Endodermal cell (in vitro differentiated cells): ENCODE results near the gene ABTB2. TPM values are rescaled to one million over a fixed set of nuclear protein-coding genes. Genes with fewer than 3 reads are reported as not detected.

Source experiments
- DNase-seq: peaks from one replicate; pipeline ENCODE4 v3.0.0-alpha.2; 2017
- H3K27ac ChIP-seq: 2 replicates; pipeline ENCODE4 v1.5.1; 2013; ENCODE audit warnings: mild to moderate bottlenecking, low read depth, low read length, moderate library complexity
- H3K27me3 ChIP-seq: 2 replicates; pipeline ENCODE4 v1.6.1; 2013; ENCODE audit warnings: mild to moderate bottlenecking, low read length, moderate library complexity; ENCODE audit not compliant: insufficient read depth, control insufficient read depth, poor library complexity, severe bottlenecking
- H3K36me3 ChIP-seq: 2 replicates; pipeline ENCODE4 v1.7.0; 2013; ENCODE audit warnings: mild to moderate bottlenecking, low read length, moderate library complexity; ENCODE audit not compliant: control insufficient read depth, insufficient read depth
- H3K4me1 ChIP-seq: one replicate; pipeline ENCODE4 v1.7.0; 2013; ENCODE audit warnings: low read length; ENCODE audit not compliant: control insufficient read depth, insufficient read depth
- H3K4me3 ChIP-seq: 2 replicates; pipeline ENCODE4 v1.5.1; 2013; ENCODE audit warnings: mild to moderate bottlenecking, low read length, moderate library complexity
- H3K9ac ChIP-seq: 2 replicates; pipeline ENCODE4 v1.6.1; 2013; ENCODE audit warnings: mild to moderate bottlenecking, low read length, moderate library complexity; ENCODE audit not compliant: poor library complexity, severe bottlenecking; ENCODE audit errors: extremely low read depth
- H3K9me3 ChIP-seq: 2 replicates; pipeline ENCODE4 v1.6.1; 2013; ENCODE audit warnings: mild to moderate bottlenecking, low read length, moderate library complexity; ENCODE audit not compliant: control insufficient read depth
- H3K27ac Mint-ChIP-seq: 2 replicates; pipeline ENCODE4 v1.8.0; 2020; ENCODE audit warnings: mixed read lengths
- H3K27me3 Mint-ChIP-seq: 2 replicates; pipeline ENCODE4 v1.8.0; 2021; ENCODE audit warnings: mild to moderate bottlenecking, mixed read lengths; ENCODE audit not compliant: insufficient read depth
- H3K36me3 Mint-ChIP-seq: 2 replicates; pipeline ENCODE4 v1.8.0; 2020; ENCODE audit warnings: low read depth, mixed read lengths
- H3K4me1 Mint-ChIP-seq: 2 replicates; pipeline ENCODE4 v1.8.0; 2020; ENCODE audit warnings: mixed read lengths
- H3K4me3 Mint-ChIP-seq: 2 replicates; pipeline ENCODE4 v1.8.0; 2020; ENCODE audit warnings: mild to moderate bottlenecking, moderate library complexity, mixed read lengths
- H3K9me3 Mint-ChIP-seq: 2 replicates; pipeline ENCODE4 v1.8.0; 2020; ENCODE audit warnings: mild to moderate bottlenecking, mixed read lengths
- WGBS, 2 experiments: methylation state at CpG; one replicate each; pipeline versions ENCODE4 v1.1.5 to v1.1.7; 2013; ENCODE audit warnings: missing lambda C conversion rate in 2 of 2, mixed read lengths in 1 of 2; ENCODE audit not compliant: insufficient coverage in 1 of 2, insufficient read length in 1 of 2; 5-methylcytosine and 5-hydroxymethylcytosine counted together
- total RNA-seq, 2 donors: library from RNA; stranded (reverse); fragmentation: NEBNext Ultra II Directional in 1 of 2; extraction: Animal tissue kit (Norgen Biotek cat#: 25700) in 1 of 2; gene quantifications; 2 replicates in 1 of 2; 3 replicates in 1 of 2; pipeline ENCODE4 v1.2.1, GENCODE V29; 2021
- TF ChIP-seq, protein P1 (sequence below): fragments of 200-600 bp; sonication (generic); conservative IDR thresholded peaks from 2 replicates; pipeline ENCODE4 v1.5.0; 2021; ENCODE audit warnings: antibody characterized with exemption, mild to moderate bottlenecking

Gene ABTB2
- total RNA-seq, 2 donors from 2014 or later: 2.9 to 5.2 TPM

DNA sequence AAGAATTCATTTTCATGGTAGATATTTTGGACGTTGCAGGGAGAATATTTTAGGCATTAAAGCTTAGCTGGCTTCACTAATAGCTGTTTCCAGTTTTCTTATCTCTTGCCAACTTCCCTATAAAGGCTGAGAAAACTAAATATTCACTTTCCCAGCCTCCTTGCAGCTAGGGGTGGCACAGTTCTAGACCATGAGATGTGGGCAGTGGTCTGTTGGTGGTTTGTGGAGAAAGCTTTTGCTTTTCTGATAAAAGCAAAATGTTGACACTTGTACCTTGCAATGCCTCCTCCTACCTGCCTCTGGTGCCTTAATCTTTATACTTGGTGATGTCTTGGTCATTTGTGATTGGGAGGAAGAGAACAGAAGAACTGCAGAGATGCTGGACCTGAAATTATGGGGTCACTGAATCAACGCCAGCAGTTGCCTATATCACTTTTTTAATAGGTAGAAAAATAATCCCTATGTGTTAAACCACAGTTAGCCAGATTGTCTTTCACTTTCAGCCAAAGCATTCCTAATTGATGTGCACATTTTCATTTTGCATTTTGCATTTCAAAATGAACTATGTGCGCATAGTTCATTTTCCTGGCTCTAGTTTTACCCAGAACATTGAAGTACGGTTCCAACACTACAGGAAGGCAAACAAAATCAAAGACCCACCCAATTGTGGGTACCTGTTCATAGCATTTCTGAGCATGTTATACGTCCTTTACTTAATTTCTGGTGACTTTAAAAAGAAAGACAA, 24.9 kb upstream of the ABTB2 start:
- no peaks in the 10 kb centered on the region for H3K36me3 Mint-ChIP-seq
- Histone ChIP-seq H3K27me3 (no peaks in the 10 kb centered on the region), H3K4me1 (no peaks in the 10 kb centered on the region), H3K36me3 (no peaks in the 10 kb centered on the region), H3K4me3 (no peak overlapping the region), H3K27ac (no peak overlapping the region), H3K9me3 (peaks cover 7% of the 10 kb centered on the region), H3K9ac (no peak overlapping the region)
- no peaks in the 10 kb centered on the region for H3K27me3 Mint-ChIP-seq
- TF ChIP-seq, protein P1, sequence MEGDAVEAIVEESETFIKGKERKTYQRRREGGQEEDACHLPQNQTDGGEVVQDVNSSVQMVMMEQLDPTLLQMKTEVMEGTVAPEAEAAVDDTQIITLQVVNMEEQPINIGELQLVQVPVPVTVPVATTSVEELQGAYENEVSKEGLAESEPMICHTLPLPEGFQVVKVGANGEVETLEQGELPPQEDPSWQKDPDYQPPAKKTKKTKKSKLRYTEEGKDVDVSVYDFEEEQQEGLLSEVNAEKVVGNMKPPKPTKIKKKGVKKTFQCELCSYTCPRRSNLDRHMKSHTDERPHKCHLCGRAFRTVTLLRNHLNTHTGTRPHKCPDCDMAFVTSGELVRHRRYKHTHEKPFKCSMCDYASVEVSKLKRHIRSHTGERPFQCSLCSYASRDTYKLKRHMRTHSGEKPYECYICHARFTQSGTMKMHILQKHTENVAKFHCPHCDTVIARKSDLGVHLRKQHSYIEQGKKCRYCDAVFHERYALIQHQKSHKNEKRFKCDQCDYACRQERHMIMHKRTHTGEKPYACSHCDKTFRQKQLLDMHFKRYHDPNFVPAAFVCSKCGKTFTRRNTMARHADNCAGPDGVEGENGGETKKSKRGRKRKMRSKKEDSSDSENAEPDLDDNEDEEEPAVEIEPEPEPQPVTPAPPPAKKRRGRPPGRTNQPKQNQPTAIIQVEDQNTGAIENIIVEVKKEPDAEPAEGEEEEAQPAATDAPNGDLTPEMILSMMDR: no peak
- H3K4me1 Mint-ChIP-seq: no peaks in the 10 kb centered on the region
- no peak overlapping the region for H3K4me3 Mint-ChIP-seq
- no peak overlapping the region for H3K27ac Mint-ChIP-seq
- WGBS, 2 experiments: 91 to 100% methylated on average over 2 to 4 of the region's 5 CpGs
- no peak for DNase-seq
- H3K9me3 Mint-ChIP-seq: peaks cover 15% of the 10 kb centered on the region

DNA sequence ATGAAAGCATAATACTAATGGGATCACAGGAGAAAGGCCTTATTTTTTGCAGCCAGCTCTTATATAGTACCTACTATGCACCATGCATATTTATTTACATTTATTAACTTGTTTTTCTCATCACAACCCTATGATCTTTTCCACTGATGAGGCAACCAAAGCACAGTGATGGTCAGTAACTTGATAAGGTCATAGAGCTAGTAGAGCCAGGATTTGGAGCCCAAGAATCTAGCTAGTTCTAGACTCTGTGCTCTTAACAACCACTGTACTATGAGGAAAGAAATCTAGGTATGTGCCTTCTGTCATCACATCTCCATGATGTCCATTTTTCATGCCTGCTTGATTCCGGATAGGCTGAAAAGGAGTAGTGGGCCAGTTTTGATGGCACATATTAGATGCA, 24.0 kb upstream of the ABTB2 start:
- Histone ChIP-seq H3K9me3 (peaks cover 16% of the 10 kb centered on the region), H3K27ac (no peak overlapping the region), H3K27me3 (no peaks in the 10 kb centered on the region), H3K4me3 (no peak overlapping the region), H3K36me3 (no peaks in the 10 kb centered on the region), H3K4me1 (no peaks in the 10 kb centered on the region), H3K9ac (no peak overlapping the region)
- 83 to 86% methylated on average over 1 of the region's 1 CpG for WGBS, 2 experiments
- Mint-ChIP-seq H3K4me3 (no peak overlapping the region), H3K9me3 (peaks cover 24% of the 10 kb centered on the region), H3K4me1 (no peaks in the 10 kb centered on the region), H3K36me3 (no peaks in the 10 kb centered on the region), H3K27ac (no peak overlapping the region), H3K27me3 (no peaks in the 10 kb centered on the region)
- DNase-seq: no peak
- TF ChIP-seq, protein P1: no peak

DNA sequence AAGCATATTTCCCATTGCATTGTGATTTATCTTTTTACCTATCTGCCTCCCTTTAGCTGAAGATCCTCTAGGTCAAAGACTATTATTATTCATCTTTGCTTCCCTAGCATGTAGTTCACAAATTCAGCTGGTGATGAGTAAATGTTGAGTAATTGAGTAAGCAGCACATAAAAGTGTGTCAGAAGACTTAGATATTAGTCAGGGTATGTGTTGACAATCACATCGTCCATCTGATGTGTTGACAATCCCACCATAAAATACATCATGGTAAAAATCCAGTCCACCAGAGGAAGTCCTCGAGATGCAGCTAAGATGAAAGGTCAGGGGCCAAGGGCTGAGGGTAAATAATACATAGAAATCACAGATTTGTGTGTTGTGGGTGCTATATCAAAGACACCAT, 22.9 kb upstream of the ABTB2 start:
- TF ChIP-seq, protein P1: no peak
- no peak overlapping the region for H3K4me3 ChIP-seq
- Mint-ChIP-seq H3K9me3 (peaks cover 24% of the 10 kb centered on the region), H3K36me3 (no peaks in the 10 kb centered on the region), H3K4me3 (no peak overlapping the region), H3K27ac (no peak overlapping the region), H3K27me3 (no peaks in the 10 kb centered on the region), H3K4me1 (no peaks in the 10 kb centered on the region)
- H3K27ac ChIP-seq: no peak overlapping the region
- no peaks in the 10 kb centered on the region for H3K27me3 ChIP-seq
- DNase-seq: no peak
- 89% methylated on average over 2 of the region's 2 CpGs; no CpG with 5 or more reads in 1 of the 2 experiments for WGBS, 2 experiments
- peaks cover 16% of the 10 kb centered on the region for H3K9me3 ChIP-seq
- no peaks in the 10 kb centered on the region for H3K4me1 ChIP-seq
- H3K9ac ChIP-seq: no peak overlapping the region
- no peaks in the 10 kb centered on the region for H3K36me3 ChIP-seq
